ENCODE data around the gene SIVA1. TPM values are rescaled to one million over a fixed set of nuclear protein-coding genes. Genes with fewer than 3 reads are reported as not detected.

Gene SIVA1
- total and polyA plus RNA-seq, 2 of the 8 experiments (the other 6 are each of a cell fraction or from before 2014, with no cell fraction given) = 123 to 589 TPM

DNA sequence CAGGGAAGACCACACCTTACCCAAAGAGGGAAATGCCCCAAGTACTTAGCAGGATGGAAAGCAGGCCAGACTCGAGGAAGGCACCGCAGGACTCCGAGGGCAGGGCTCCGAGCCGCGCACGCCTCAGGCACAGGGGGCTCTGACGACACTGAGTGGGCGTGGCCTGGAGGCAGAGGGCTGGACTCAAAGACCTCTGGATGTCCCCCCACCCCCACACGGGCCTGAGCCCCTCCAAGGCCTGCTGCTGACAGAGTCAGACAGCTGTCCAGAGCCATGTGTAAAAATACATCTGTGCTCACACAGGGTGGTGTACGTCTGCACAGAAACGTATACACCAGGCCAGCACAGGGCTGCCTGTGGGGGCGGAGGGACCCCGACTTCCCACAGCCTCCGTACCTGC lies 41.2 kb downstream of the SIVA1 start:
- Histone ChIP-seq H2AFZ (ENCODE audit: low read length) (no peak overlapping the region), H3K4me3 (ENCODE audit: extremely low read depth in 1 of 4, insufficient read depth in 2 of 4, low read depth in 3 of 4, low read length in 4 of 4) (peak overlapping the region; percentile 56 to 74 (median 60); a peak in 7 of 8 replicates), H2BK5ac (ENCODE audit: low read depth, low read length) (peak overlapping the region; percentile 22), H2BK120ac (replicated peaks; ENCODE audit: low read depth, low read length) (no peak overlapping the region), H2BK20ac (ENCODE audit: low read length) (no peak overlapping the region), H3K18ac (ENCODE audit: extremely low read depth, low read length) (peak overlapping the region; percentile 26; the same call in 1 of the 2 replicates), H2AK5ac (ENCODE audit: low read depth, low read length) (peak overlapping the region; percentile 11; the same call in 1 of the 2 replicates), H4K8ac (ENCODE audit: extremely low read depth, insufficient read depth, low read length) (no peak overlapping the region), H3K79me1 (ENCODE audit: low read depth, low read length) (peaks cover 8% of the 10 kb centered on the region), H3K23me2 (ENCODE audit: low read depth, low read length) (peaks cover 13% of the 10 kb centered on the region; the same call in 1 of the 2 replicates), H3K4me2 (ENCODE audit: insufficient read depth in 1 of 2, low read depth in 2 of 2, low read length in 2 of 2) (peak overlapping the region; percentile 88 to 93), H4K91ac (replicated peaks; ENCODE audit: insufficient read length, low read length) (no peak overlapping the region), H3K4me1 (replicated peaks in 1 of 4; ENCODE audit: control insufficient read depth in 3 of 4, insufficient read depth in 4 of 4, low read length in 3 of 4) (peaks cover 4 to 43% (median 32%) of the 10 kb centered on the region in 4 experiments), H3K4ac (replicated peaks; ENCODE audit: insufficient read length, low read depth, low read length) (no peak overlapping the region), H4K5ac (ENCODE audit: insufficient read length, low read depth, low read length) (no peak overlapping the region), H2BK12ac (ENCODE audit: low read depth, low read length) (no peak overlapping the region; the same call in 1 of the 2 replicates), H2BK15ac (ENCODE audit: low read length) (no peak overlapping the region), H3K23ac (ENCODE audit: insufficient read length) (no peak overlapping the region), H3K9ac (replicated peaks in 1 of 4; ENCODE audit: extremely low read depth in 1 of 4, low read depth in 3 of 4, low read length in 3 of 4) (no peak overlapping the region), H3K79me2 (ENCODE audit: control insufficient read depth in 1 of 2, insufficient read depth in 2 of 2, low read length in 2 of 2) (peaks cover 0 to 6% of the 10 kb centered on the region in 2 experiments; a peak in 1 of 4 replicates), H3K56ac (replicated peaks; ENCODE audit: insufficient read length, low read depth, low read length) (no peak overlapping the region), H3K14ac (ENCODE audit: insufficient read length) (no peak overlapping the region), H3K27ac (ENCODE audit: low read depth, low read length) (no peak overlapping the region), H4K20me1 (replicated peaks in 1 of 2; ENCODE audit: control insufficient read depth in 1 of 2, insufficient read depth in 2 of 2, low read length in 2 of 2) (peaks cover 23 to 34% of the 10 kb centered on the region in 2 experiments), H3K36me3 (ENCODE audit: control insufficient read depth in 2 of 4, insufficient read depth in 4 of 4, low read length in 3 of 4) (peaks cover 0 to 4% (median 0%) of the 10 kb centered on the region in 4 experiments; a peak in 3 of 8 replicates), H3K27me3 (replicated peaks in 1 of 4; ENCODE audit: control insufficient read depth in 3 of 4, extremely low read depth in 1 of 4, insufficient read depth in 3 of 4, low read length in 3 of 4) (peaks cover 6 to 40% (median 34%) of the 10 kb centered on the region in 4 experiments), H3K9me3 (ENCODE audit: insufficient read depth in 2 of 2, low read depth in 1 of 2, low read length in 1 of 2) (no peaks in the 10 kb centered on the region)
- TF ChIP-seq CREB1 (IDR thresholded peaks at IDR 0.05) (peak; percentile 65; the same call in 1 of the 2 replicates), GABPA (IDR thresholded peaks at IDR 0.05; ENCODE audit: borderline replicate concordance, insufficient read depth, low read length) (peak; percentile 65; the same call in 1 of the 2 replicates), TAF1 (IDR thresholded peaks at IDR 0.05; ENCODE audit: low read depth, low read length) (0 out of 2 replicates have a peak, but pooled peaks have one; percentile 23), EZH2 (IDR thresholded peaks at IDR 0.05; ENCODE audit: low read depth, low read length, severe bottlenecking) (no peak)
- TF ChIP-seq, protein P1, sequence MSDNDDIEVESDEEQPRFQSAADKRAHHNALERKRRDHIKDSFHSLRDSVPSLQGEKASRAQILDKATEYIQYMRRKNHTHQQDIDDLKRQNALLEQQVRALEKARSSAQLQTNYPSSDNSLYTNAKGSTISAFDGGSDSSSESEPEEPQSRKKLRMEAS (IDR thresholded peaks at IDR 0.05) = peak; percentile 54
- 13% methylated on average over 15 of the region's 15 CpGs; no CpG with 5 or more reads in 1 of the 2 experiments for WGBS, 2 experiments (ENCODE audit: extremely low coverage in 1 of 2, insufficient coverage in 1 of 2, insufficient read length in 1 of 2, insufficient replicate concordance in 2 of 2, low coverage in 1 of 2, low lambda C conversion rate in 2 of 2, missing lambda C conversion rate in 1 of 2)
- ChIA-PET POLR2A (ENCODE audit: partially characterized antibody) (interaction anchor here (1.0 to 1.7 kb wide), 7 partner anchors 9 to 41 kb away, joined by 3 to 9 read pairs (median 4); partner anchors contain the start of gene SIVA1), CTCF (ENCODE audit: partially characterized antibody) (interaction anchor here (0.8 to 11.1 kb wide), 6 partner anchors 18 to 251 kb away, joined by 3 to 110 read pairs (median 4); no protein-coding TSS in a partner anchor)
- peak; percentile 46 to 92 for DNase-seq (ENCODE audit: low read depth in 1 of 2, low spot score in 2 of 2)
- no peak for FAIRE-seq
